Measurements from ENCODE around the gene KLK14.

- TF ChIP-seq, protein P1, sequence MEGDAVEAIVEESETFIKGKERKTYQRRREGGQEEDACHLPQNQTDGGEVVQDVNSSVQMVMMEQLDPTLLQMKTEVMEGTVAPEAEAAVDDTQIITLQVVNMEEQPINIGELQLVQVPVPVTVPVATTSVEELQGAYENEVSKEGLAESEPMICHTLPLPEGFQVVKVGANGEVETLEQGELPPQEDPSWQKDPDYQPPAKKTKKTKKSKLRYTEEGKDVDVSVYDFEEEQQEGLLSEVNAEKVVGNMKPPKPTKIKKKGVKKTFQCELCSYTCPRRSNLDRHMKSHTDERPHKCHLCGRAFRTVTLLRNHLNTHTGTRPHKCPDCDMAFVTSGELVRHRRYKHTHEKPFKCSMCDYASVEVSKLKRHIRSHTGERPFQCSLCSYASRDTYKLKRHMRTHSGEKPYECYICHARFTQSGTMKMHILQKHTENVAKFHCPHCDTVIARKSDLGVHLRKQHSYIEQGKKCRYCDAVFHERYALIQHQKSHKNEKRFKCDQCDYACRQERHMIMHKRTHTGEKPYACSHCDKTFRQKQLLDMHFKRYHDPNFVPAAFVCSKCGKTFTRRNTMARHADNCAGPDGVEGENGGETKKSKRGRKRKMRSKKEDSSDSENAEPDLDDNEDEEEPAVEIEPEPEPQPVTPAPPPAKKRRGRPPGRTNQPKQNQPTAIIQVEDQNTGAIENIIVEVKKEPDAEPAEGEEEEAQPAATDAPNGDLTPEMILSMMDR (IDR thresholded peaks at IDR 0.05): no peak
- no peak for TF ChIP-seq POLR2A (IDR thresholded peaks at IDR 0.05)
These were observed 45.5 kb upstream of the KLK14 start for GRCh38 chr19:51128227-51128626.
